Activated T-helper 1 cell treated with Interleukin-2 at 50 U/mL for 16 hours (primary cell): Measurements from ENCODE around the gene C19orf47.

Source experiments
- DNase-seq: peaks from one replicate; pipeline ENCODE4 v3.0.0-alpha.2; 2020; ENCODE audit warnings: low read depth

The C19orf47 gene

DNA sequence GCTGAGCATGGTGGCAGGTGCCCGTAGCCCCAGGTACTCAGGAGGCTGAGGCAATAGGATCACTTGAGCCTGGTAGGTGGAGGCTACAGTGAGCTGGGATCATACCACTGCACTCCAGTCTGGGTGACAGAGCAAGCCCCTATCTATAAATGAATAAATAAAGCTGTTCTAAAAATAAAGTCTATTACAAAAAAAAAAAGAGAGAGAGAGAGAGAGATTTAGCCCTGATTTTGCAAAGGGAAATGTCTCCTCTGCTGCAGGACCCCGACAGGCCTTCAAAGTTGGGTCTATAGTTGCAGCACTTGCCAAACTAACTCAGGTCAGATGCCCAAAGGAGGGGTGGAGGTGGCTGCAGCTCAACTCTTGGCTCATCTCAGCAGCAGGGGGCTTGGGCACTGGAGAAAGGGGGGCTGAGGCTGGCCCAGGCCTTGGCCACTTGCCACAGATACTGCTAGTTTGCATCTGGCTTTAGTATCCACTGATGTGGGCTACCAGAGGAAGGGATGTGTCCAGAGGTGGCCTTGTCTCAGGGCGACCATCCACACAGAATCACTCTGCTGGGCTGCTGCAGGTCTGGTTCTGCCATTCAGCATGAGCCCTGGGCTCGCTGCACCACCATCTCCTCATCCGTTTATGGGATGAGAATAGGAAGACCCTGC, 32.3 kb downstream of the C19orf47 start:
- DNase-seq = no peak

DNA sequence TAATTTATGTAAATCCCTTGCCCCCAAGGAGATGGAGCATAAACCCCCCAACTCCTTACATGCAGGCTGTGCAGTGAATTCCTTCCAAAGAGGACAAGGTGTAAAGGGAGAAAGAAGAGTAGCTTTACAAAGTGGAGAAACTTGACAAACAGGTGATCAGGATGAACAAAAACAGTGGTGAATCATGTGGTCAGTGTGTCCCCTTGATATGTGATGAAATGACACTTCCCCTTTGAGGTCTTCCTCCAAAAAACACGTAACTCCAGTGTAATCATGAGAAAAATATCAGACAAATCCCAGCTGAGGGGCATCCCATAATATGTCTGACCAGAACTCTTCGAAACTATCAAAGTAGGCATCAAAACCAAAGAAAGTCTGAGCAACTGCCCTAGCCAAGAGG, 33.5 kb downstream of the C19orf47 start:
- no peak for DNase-seq

DNA sequence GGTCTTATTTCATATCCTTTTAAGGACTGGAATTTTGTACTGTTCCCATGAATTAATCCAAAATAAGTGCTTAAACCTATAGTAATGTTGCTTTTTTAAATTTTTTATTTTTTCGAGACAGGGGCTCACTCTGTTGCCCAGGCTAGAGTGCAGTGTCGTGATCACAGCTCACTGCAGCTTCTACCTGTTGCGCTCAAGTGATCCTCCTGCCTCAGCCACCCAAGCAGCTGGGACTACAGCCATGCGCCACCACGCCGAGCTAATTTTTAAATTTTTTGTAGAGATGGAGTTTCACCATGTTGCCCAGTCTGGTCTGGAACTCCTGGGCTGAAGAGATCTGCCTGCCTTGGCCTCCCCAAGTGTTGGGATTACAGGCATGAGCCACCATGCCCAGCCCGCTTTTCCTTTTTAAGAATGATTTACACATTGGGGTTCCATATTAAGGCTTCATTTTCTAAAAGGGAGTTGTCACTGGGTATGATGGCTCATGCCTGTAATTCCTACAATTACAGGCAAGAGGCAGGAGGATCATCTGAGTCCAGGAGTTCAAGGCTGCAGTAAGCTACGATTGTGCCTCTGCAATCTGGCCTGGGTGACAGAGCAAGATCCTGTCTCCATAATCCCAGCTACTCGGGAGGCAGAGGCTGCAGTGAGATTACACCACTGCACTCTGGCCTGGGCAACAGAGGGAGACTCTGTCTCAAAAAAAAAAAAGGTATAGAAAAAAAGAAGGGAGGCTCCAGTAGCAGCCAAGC, 34.8 kb downstream of the C19orf47 start:
- DNase-seq = no peak

DNA sequence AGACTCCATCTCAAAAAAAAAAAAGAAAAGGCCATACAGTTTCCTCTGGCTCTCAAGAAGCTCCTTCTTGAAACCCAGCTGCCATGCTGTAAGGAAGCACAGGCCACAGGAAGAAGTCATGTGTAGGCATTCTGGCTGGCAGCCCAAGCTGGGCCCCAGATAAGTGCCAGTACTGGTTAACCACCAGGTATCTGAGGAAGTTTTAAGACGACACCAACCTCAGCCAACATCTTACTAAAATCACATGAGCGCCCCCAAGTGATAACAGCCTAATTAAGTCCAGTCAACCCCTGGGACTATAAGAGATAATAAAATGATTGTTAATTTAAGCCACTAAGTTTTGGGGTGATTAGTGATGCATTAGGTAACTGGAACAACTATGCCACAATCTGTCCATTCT, 35.7 kb downstream of the C19orf47 start:
- no peak for DNase-seq

DNA sequence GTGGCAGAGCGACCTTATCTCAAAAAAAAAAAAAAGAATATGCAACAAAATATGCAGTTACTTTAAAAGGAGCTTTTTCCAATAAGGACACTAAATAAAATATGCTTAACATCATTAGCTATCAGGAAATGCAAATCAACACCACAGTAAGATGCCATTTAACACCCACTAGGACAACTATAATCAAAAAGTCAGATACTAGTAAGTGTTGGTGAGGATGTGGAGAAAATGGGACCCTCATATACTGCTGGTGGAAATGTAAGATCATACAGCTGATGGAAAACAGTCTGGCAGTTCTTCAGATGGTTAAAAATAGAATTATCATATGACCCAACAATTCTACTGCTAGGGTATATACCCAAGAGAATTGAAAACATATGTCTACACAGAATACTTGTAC, 38.5 kb downstream of the C19orf47 start:
- no peak for DNase-seq

DNA sequence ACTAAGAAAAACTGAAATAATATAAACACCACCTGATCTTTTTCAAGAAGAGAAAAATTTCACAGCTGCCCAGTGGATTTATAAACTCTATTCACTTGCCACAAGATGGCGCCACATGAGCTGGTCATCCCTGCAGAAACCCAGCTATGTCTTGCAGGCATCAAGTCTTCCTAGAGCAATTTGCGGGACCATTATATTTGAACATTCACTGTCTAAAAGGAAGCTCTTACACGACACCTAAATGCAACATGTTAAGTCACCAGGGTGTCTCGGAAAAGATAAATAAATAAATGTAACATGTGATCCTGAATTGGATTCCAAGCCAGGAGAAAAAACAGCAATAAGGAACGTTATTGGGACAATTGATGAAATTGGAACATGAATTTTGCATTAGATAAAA, 42.8 kb downstream of the C19orf47 start:
- DNase-seq = peak; percentile 39

DNA sequence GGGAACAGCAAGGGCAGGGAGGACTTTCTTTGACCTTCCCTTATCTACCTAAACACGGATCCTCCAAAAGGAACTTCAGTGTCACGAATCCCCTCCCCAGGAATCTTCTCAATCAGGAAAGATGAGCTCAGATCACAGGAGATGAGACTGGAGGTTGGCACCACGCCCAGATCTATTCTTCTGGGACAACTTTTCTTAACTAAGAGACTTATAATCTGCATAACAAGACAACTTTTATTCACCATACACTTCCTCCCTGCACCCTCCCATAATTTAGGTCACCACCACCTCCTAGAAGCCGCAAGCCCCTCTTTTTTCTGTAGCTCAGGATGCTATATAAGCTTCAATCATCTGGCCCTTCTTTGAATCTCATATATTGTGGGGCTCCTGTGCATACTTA, 43.9 kb downstream of the C19orf47 start:
- no peak for DNase-seq

DNA sequence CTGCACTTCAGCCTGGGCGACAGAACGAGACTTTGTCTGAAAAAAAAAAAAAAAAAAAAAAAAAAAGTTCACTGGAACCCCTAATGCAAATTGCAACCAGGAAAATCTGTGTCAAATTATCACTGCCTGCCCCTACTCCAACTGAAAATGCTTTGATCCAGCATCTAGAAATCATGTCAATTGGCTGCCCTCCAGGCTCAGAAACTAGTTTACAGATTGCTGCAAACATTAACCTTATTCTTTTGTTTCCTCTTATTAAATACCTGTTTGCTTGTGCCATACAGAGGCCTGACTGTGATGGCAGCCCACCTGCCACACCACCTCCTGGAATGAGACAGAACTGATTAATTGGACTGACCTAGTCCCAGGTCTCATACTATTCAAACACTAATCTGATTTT, 44.4 kb downstream of the C19orf47 start:
- no peak for DNase-seq

DNA sequence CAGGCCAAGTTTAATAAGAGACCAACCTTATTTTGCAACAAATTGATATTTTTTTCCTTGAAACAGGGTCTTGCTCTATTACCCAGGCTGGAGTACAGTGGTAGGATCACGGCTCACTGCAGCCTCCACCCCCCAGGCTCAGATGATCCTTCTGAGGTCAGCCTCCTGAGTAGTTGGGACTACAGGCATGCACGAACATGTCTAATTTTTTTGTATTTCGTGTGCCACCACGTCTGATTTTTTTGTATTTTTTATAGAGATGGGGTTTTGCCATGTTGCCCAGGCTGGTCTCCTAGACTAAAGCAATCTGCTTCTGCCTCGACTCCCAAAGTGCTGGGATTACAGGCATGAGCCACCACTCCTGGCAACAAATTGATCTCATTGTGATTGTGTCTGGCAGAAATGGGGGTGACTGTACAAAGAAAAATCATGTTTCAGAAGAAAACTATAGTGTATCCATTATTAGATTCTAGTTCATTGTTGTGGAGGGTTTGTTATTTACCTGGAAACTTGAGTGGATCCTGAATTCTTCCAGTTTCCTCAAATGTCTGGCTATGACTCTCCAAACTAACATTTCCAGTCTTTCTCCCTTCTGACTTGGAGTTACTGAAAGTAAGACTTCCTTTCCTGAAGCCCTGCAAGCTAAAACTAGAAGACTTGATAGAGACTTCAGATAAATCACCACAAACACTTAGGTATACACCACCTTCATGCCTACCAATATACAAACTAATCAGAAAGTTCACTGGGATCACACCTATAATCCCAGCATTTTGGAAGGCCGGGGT, 45.8 kb downstream of the C19orf47 start:
- no peak for DNase-seq

DNA sequence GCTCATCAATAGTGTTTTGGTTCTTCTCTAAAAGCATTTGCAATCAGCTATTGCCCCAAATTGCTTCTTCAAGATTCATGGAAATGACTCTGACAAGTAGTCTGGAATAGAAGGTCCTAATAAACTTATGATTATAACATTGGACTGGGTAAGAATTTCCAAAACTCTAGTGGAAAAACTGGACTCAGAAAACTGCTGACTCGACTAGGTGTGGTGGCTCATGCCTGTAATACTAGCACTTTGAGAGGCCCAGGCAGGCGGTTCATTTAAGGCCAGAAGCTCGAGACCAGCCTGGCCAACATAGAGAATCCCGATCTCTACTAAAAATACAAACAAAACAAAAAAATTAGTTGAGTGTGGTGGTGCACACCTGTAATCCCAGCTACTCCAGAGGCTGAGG, 47.5 kb downstream of the C19orf47 start:
- no peak for DNase-seq

DNA sequence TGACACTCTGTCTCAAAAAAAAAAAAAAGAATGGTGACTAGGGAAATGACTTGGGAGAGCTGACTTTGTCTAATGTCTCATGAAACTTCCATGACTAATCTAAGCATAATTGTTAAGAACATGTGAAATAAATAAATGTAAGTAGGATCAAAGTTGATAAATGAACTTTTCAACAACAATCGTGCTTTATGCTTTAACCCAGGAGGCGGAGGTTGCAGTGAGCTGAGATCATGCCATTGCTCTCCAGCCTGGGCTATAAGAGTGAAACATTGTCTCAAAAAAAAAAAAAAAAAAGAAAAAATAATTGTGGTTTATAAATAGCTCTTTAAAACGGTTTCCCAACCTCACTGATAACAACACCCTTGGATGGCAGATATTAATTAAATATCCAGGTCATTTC, 50.2 kb downstream of the C19orf47 start:
- no peak for DNase-seq

DNA sequence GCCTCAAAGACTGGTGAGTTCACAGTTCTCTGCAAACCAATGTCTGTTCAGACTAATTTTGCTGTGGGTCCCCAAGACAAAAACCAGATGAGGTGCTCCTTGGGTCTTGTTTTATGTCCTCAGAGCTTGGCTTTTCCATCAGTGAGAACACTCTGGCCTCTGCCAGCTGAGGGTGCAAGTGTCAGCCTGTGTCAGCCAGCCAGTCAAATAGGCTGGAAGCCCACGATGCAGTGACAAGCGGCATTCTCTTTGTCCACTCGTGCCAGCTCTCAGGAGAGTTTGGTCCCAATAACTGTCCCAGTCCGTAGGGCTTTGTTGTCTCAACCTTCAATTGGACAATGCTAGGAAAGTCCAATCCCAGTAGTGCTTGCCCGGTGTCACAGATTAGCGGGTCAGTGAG, 53.6 kb downstream of the C19orf47 start:
- DNase-seq = no peak

DNA sequence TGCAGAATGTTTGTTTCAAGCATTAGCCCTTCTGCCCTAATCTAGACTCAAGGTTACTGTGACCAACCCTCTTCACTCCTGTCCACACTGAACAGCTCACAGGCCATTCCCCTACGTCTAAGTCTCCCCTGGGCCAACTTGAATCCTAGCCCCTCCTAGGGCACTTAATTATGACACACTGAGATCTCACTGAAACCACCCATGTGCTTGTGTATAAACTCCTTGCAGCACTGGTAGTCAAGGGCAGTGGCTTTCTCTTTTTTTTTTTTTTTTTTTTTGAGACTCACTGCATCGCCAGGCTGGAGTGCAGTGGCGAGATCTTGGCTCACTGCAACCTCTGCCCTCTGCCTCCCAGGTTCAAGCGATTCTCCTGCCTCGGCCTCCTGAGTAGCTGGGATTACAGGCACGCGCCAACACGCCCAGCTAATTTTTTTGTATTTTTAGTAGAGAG, 61.2 kb downstream of the C19orf47 start:
- no peak for DNase-seq

DNA sequence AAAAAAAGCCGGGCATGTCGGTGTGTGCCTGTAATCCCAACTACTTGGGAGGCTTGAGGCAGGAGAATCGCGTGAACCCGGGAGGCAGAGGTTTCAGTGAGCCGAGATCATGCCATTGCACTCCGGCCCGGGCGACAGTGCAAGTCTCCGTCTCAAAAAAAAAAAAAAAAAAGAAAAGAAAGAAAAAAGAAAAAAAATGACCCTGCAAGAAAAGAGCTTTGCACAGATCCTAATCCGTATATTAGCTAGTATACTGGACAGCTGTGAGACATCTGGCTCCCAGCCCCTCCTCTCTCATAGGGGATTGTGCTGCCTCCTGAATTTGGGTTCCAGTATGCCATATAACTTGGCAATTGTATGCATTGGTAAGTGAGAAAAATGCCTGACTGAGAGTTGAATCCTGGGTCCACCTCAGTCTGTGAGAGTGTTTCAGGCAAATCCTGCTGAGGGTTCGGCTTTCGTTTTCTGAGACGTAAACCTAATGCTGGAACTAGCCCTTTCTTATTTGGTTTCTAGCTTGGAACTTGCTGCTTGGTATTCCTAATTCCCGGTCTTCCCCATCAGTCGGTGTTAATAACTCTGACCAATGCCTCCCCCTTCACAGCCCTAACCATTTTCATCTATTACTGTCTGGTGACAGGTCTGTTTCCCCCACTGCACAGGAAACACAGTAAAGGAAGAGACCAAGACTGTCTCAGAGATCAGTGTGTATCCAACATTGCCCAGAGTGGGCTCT, 61.8 kb downstream of the C19orf47 start:
- DNase-seq = no peak

DNA sequence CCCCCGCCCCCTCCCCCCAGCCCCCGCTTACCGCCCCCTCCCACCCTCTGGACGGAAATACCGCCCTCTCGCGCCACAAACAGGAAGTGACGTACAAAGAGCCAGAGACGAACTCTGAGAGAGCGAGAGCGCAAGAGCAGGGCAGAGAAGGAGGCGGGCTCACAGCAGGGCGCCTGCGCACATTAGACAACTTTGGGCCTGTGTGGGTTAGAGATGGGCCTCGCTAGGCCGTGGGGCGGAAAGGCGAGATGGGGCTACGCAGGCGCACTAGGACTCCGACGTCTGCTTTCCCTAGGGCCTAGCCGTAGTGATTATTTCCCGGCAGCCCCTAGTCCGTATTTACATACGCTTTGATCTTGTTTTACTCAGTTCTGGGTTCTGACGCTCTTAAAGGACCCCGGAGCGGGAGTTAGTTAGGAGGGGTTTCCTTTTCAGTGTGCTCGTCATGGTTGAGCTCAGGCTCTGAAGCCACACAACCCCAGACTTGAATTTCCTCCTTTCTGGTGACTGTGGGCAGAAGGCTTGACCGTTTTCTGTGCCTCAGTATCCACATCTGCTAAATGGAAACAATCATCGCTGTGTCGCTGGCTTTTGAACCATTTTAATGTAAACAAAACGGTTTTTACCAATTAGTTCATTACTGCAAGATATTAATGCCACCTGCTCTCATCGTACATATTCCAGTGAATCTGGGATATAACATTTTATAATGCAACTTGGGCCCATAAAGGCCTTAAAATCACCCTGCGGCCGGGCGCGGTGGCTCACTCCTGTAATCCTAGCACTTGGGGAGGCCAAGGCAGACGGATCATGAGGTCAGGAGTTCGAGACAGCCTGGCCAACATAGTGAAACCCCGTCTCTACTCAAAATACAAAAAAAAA, 62.6 kb downstream of the C19orf47 start:
- DNase-seq = peak; percentile 96

DNA sequence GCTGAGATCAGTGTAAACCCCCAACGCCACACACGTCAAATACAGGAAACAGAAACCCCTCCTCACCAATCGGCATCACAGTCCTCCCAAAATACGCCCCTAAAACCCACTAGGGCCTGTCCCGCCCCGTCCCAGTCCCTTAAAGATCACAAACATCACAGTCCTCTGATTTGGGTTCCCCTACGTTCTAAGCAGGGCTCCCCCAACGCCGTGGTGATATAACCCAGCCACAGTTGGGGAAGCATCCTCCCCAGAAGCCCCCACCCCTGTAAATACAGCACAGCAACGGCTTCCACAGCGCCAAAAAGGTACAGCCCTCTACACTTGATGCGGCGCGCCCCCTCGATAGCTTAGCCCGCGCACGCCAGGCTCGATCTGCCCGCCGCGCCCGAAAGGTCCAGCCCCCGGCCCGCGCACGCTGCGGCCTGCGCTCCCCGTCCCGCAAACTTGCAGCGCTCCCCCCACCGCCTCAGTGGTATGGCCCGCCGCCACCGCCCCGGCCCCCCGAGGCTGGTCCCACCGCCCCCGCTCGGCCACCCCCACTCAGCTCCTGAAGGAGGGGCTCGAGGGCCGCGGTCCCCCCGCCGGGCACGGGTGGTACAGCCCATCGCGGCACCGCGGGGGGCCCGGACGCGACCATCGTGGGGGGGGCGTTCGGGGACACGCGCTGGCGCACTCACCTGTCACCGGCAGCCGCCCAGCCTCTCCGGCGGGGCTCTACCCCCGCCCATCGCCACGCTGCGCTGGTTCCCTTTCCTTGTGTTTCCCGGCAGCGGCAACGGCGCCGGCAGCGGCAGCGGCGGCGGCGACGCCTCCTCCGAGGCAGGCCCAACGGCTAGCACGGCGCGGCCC, 63.5 kb downstream of the C19orf47 start, which contains the start of gene AKT2:
AKT2 (minus strand) TSS at position 845 of the 852 bp plus-strand sequence. CDS start 20,078 bp downstream, outside the sequence.
- peak; percentile 10 for DNase-seq

DNA sequence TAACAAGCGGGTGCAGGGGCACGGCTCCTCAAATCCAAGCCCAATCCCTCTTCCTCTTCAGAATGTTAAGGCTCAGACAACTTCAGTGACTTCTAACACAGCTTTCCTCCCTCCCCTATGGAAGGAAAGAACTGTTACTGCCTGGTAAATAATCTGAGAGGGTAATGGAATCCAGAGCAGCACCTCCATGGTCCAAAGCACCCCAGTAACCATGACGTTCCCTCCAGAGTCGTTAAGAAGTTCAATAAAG, 64.0 kb downstream of the C19orf47 start:
- no peak for DNase-seq

DNA sequence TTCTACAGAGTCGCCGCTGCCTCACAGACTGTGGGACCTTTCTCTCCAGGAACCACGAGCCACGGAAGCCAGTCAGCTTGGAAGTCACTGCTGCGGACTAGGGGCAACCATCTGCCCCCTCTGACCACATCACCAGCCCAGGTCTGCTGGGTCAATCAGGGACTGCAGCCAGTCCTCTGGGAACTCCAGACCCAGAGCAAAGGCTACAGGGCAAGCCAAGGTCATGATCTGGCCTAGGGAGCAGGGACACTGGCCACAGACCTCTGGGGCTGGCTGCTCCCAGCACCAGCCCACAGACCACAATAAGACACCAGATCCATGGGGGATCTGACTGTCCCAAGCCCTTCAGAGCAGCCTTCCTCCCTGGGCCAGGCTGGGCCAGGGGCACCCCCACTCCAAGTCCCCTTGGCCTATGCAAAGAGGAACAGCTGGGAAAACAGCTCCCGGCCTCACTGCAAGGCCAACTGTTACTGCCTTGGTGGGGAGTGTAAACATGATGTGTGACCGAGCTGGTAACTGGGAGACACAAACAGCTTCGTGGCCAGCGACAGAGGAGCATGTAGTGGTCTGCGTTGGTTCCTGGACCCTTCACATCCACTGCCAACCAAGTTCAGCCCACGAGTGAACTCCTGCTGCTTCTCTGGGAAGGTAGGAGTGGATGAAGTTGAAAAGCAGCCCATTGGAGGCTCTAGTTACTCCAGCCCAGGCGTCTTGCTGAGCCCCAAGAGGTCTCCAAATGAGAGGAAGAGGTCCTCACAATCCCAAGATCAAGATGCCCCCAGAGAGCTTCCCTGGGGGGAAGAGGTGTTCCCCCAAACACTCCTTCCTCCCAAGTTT, 64.6 kb downstream of the C19orf47 start:
- no peak for DNase-seq

DNA sequence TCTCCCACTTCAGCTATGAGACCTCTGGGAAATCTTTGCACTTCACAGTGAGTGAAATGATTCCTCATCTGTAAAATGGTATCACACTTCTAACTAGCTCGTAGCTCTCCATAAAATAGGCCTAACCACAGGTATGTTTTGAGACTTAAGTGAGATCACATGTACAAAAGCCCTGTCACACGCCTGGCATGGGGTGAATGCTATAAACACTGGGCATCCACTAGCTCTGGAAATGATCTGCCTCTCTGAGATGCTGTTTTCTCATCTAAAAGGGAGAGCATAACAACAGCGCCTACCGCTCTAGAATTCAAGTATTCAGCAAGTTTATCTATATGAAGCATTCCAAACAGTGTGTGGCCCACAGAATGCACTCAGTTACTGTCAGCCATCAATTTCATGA, 65.3 kb downstream of the C19orf47 start:
- no peak for DNase-seq

DNA sequence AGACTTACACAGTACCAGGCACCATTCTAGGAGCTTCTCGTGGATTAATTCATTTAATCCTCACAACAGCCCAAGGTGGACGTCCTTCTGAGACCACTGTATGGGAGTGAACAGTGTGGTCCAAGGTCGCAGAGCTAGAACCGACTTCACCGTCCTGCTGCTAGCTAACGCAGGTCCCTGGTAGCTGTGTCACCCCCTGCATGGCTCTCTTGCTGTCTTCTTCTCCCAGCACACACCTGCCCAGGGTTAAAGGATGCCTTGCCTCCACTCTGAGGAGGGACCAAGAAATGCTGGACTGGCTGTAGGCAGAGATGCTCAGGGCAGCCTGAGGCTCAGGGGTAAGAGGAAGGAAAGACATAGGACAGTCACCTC, 66.0 kb downstream of the C19orf47 start:
- no peak for DNase-seq
